ENCODE measurements around the gene CD28.

GRCh38 chr2:203758841-203759689, 52.6 kb downstream of the CD28 start:
- TF ChIP-seq CTCF (IDR thresholded peaks at IDR 0.05 in 8 of 11, conservative IDR thresholded peaks at IDR 0.05 in 3 of 11), result no peak
- TF ChIP-seq POLR2AphosphoS5 (IDR thresholded peaks at IDR 0.05), result no peak
- no peak for TF ChIP-seq POLR2A (IDR thresholded peaks at IDR 0.05)

Measured in spleen (tissue), 7 donors.